ENCODE measurements around the gene HDGFL3.

HDGFL3 gene

DNA sequence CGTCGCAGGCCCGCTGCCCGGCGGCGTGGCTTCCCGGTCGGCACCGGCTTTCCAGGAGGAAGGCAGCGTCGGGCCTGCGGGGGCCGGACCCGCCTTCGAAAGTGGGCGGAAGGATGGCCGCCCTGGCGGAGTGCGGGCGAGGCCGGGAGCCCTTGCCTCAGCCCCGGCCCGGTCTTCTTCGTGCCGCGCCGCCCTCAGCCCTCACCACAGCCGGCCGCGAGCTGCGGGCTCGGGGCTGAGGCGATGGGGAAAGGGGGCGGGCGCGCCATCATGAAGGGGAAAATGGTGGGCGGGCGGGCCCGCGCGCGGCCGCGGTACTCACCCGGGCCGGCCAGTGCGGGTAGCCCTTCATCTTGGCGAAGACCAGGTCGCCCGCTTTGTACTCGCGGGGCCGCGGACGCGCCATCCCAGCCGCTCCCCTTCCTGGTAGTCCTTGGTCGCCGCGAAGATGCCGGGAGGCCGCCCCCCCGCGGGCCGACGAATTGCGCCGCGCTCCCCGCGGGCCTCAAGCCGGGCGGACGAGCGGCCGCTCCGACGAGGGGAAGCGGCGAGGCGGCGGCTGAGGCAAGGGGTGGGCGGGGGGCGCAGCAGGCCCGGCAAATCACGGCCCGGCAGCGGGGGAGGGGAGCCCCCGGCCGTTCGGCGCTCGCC is 489 bp downstream of the HDGFL3 start (continued):
- TF ChIP-seq, protein P1, sequence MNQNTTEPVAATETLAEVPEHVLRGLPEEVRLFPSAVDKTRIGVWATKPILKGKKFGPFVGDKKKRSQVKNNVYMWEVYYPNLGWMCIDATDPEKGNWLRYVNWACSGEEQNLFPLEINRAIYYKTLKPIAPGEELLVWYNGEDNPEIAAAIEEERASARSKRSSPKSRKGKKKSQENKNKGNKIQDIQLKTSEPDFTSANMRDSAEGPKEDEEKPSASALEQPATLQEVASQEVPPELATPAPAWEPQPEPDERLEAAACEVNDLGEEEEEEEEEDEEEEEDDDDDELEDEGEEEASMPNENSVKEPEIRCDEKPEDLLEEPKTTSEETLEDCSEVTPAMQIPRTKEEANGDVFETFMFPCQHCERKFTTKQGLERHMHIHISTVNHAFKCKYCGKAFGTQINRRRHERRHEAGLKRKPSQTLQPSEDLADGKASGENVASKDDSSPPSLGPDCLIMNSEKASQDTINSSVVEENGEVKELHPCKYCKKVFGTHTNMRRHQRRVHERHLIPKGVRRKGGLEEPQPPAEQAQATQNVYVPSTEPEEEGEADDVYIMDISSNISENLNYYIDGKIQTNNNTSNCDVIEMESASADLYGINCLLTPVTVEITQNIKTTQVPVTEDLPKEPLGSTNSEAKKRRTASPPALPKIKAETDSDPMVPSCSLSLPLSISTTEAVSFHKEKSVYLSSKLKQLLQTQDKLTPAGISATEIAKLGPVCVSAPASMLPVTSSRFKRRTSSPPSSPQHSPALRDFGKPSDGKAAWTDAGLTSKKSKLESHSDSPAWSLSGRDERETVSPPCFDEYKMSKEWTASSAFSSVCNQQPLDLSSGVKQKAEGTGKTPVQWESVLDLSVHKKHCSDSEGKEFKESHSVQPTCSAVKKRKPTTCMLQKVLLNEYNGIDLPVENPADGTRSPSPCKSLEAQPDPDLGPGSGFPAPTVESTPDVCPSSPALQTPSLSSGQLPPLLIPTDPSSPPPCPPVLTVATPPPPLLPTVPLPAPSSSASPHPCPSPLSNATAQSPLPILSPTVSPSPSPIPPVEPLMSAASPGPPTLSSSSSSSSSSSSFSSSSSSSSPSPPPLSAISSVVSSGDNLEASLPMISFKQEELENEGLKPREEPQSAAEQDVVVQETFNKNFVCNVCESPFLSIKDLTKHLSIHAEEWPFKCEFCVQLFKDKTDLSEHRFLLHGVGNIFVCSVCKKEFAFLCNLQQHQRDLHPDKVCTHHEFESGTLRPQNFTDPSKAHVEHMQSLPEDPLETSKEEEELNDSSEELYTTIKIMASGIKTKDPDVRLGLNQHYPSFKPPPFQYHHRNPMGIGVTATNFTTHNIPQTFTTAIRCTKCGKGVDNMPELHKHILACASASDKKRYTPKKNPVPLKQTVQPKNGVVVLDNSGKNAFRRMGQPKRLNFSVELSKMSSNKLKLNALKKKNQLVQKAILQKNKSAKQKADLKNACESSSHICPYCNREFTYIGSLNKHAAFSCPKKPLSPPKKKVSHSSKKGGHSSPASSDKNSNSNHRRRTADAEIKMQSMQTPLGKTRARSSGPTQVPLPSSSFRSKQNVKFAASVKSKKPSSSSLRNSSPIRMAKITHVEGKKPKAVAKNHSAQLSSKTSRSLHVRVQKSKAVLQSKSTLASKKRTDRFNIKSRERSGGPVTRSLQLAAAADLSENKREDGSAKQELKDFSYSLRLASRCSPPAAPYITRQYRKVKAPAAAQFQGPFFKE (tag by site-specific recombination; IDR thresholded peaks at IDR 0.05; ENCODE audit: borderline replicate concordance): no peak
- TF ChIP-seq ZFP69B (tag by site-specific recombination; IDR thresholded peaks at IDR 0.05): 0 out of 2 replicates have a peak, but pooled peaks have one; percentile 13
- no peak for TF ChIP-seq ZNF274 (IDR thresholded peaks at IDR 0.05; ENCODE audit: low read length)
- no peak for TF ChIP-seq ZNF274 (tag by site-specific recombination; IDR thresholded peaks at IDR 0.05; ENCODE audit: borderline replicate concordance)
- no peak for TF ChIP-seq ZFP37 (tag by site-specific recombination; IDR thresholded peaks at IDR 0.05)
- TF ChIP-seq ZNF623 (tag by site-specific recombination; IDR thresholded peaks at IDR 0.05): no peak
- TF ChIP-seq, protein P2, sequence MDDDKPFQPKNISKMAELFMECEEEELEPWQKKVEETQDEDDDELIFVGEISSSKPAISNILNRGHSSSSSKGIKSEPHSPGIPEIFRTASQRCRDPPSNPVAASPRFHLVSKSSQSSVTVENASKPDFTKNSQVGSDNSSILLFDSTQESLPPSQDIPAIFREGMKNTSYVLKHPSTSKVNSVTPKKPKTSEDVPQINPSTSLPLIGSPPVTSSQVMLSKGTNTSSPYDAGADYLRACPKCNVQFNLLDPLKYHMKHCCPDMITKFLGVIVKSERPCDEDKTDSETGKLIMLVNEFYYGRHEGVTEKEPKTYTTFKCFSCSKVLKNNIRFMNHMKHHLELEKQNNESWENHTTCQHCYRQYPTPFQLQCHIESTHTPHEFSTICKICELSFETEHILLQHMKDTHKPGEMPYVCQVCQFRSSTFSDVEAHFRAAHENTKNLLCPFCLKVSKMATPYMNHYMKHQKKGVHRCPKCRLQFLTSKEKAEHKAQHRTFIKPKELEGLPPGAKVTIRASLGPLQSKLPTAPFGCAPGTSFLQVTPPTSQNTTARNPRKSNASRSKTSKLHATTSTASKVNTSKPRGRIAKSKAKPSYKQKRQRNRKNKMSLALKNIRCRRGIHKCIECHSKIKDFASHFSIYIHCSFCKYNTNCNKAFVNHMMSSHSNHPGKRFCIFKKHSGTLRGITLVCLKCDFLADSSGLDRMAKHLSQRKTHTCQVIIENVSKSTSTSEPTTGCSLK (tag by site-specific recombination; IDR thresholded peaks at IDR 0.05): no peak
- TF ChIP-seq ZNF18 (tag by site-specific recombination; IDR thresholded peaks at IDR 0.05): no peak
- no peak for TF ChIP-seq ZNF600 (tag by site-specific recombination; IDR thresholded peaks at IDR 0.05)
- TF ChIP-seq ZXDB (tag by site-specific recombination; IDR thresholded peaks at IDR 0.05): peak; percentile 43; the same call in 1 of the 2 replicates
- TF ChIP-seq KLF10 (tag by site-specific recombination; IDR thresholded peaks at IDR 0.05): 0 out of 2 replicates have a peak, but pooled peaks have one; percentile 22
- TF ChIP-seq ZNF341 (tag by site-specific recombination; IDR thresholded peaks at IDR 0.05; ENCODE audit: low read depth): no peak
- TF ChIP-seq ZNF664 (tag by site-specific recombination; IDR thresholded peaks at IDR 0.05): no peak
- TF ChIP-seq CTCF (tag by site-specific recombination; IDR thresholded peaks at IDR 0.05): 0 out of 2 replicates have a peak, but pooled peaks have one; percentile 22
- TF ChIP-seq ZNF830 (tag by site-specific recombination; IDR thresholded peaks at IDR 0.05; ENCODE audit: low read depth): no peak
- no peak for TF ChIP-seq ZNF521 (tag by site-specific recombination; IDR thresholded peaks at IDR 0.05)
- no peak for TF ChIP-seq GLI2 (tag by site-specific recombination; IDR thresholded peaks at IDR 0.05; ENCODE audit: borderline replicate concordance, low read depth)
- peak; percentile 53; the same call in 1 of the 2 replicates for TF ChIP-seq GLIS1 (tag by site-specific recombination; IDR thresholded peaks at IDR 0.05)
- TF ChIP-seq ZNF585B (tag by site-specific recombination; IDR thresholded peaks at IDR 0.05): no peak
- no peak for TF ChIP-seq INSM2 (tag by site-specific recombination; IDR thresholded peaks at IDR 0.05)
- TF ChIP-seq ZNF776 (tag by site-specific recombination; IDR thresholded peaks at IDR 0.05; ENCODE audit: borderline replicate concordance): no peak
- TF ChIP-seq, protein P3, sequence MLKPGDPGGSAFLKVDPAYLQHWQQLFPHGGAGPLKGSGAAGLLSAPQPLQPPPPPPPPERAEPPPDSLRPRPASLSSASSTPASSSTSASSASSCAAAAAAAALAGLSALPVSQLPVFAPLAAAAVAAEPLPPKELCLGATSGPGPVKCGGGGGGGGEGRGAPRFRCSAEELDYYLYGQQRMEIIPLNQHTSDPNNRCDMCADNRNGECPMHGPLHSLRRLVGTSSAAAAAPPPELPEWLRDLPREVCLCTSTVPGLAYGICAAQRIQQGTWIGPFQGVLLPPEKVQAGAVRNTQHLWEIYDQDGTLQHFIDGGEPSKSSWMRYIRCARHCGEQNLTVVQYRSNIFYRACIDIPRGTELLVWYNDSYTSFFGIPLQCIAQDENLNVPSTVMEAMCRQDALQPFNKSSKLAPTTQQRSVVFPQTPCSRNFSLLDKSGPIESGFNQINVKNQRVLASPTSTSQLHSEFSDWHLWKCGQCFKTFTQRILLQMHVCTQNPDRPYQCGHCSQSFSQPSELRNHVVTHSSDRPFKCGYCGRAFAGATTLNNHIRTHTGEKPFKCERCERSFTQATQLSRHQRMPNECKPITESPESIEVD (tag by site-specific recombination; IDR thresholded peaks at IDR 0.05): no peak
- TF ChIP-seq ZNF596 (tag by site-specific recombination; IDR thresholded peaks at IDR 0.05): no peak
- no peak for TF ChIP-seq ZNF670 (tag by site-specific recombination; IDR thresholded peaks at IDR 0.05; ENCODE audit: low read depth)
- no peak for TF ChIP-seq HOXD13 (CRISPR knock-in tag; IDR thresholded peaks at IDR 0.05; ENCODE audit: borderline replicate concordance)
